KMS-11 (cell line): ENCODE data around the gene SBK1.
"Not testable (repeated sequence)": the region's sequence is repeated elsewhere in the genome, so short reads cannot be mapped to it uniquely, and the experiment has no call there.

Experiments
- H2AFZ ChIP-seq: fragments of 200-600 bp; sonication (generic); 2 replicates; pipeline ENCODE4 v1.6.1; 2016; ENCODE audit warnings: antibody characterized with exemption, mixed run types, low read depth
- H3K27ac ChIP-seq: fragments of 200-600 bp; sonication (generic); 2 replicates; pipeline ENCODE4 v1.6.1; 2016; ENCODE audit warnings: mild to moderate bottlenecking, mixed run types
- H3K27me3 ChIP-seq: fragments of 200-600 bp; sonication (generic); 2 replicates; pipeline ENCODE4 v1.6.1; 2017; ENCODE audit warnings: mild to moderate bottlenecking, low read depth, mixed run types, moderate library complexity; ENCODE audit not compliant: insufficient read depth
- H3K36me3 ChIP-seq: fragments of 200-600 bp; sonication (generic); 2 replicates; pipeline ENCODE4 v1.6.1; 2017; ENCODE audit warnings: mild to moderate bottlenecking, mixed run types; ENCODE audit not compliant: insufficient read depth
- H3K4me1 ChIP-seq: fragments of 200-600 bp; sonication (generic); 2 replicates; pipeline ENCODE4 v1.6.1; 2016; ENCODE audit warnings: mild to moderate bottlenecking, low read depth, mixed run types; ENCODE audit not compliant: poor library complexity, severe bottlenecking
- H3K4me2 ChIP-seq: fragments of 200-600 bp; sonication (generic); 2 replicates; pipeline ENCODE4 v1.7.0; 2016; ENCODE audit warnings: mild to moderate bottlenecking, mixed run types
- H3K4me3 ChIP-seq: fragments of 200-600 bp; sonication (generic); IDR thresholded peaks from 2 replicates; pipeline ENCODE4 v1.6.1; 2017; ENCODE audit warnings: low read depth, low read length, mixed read lengths; ENCODE audit not compliant: insufficient read depth
- H3K79me2 ChIP-seq: fragments of 200-600 bp; sonication (generic); 2 replicates; pipeline ENCODE4 v1.6.1; 2016; ENCODE audit warnings: low read depth, mixed run types; ENCODE audit not compliant: insufficient read depth
- H3K9ac ChIP-seq: fragments of 200-600 bp; sonication (generic); 2 replicates; pipeline ENCODE4 v1.6.1; 2016; ENCODE audit warnings: mild to moderate bottlenecking, mixed run types
- H4K20me1 ChIP-seq: fragments of 200-600 bp; sonication (generic); 2 replicates; pipeline ENCODE4 v1.6.1; 2016; ENCODE audit warnings: mild to moderate bottlenecking, mixed run types; ENCODE audit not compliant: insufficient read depth

SBK1 gene

GRCh38 chr16:28362600-28362999 lies 70.3 kb downstream of the SBK1 start:
- H2AFZ ChIP-seq, H3K27ac ChIP-seq, H3K36me3 ChIP-seq, H3K27me3 ChIP-seq, H3K79me2 ChIP-seq, H3K4me3 ChIP-seq, H4K20me1 ChIP-seq, H3K4me2 ChIP-seq, H3K9ac ChIP-seq: not testable (repeated sequence)
- peaks cover 11% of the 10 kb centered on the region for H3K4me1 ChIP-seq

GRCh38 chr16:28363408-28363807 lies 71.1 kb downstream of the SBK1 start, which contains the start of gene NPIPB6:
Gene NPIPB6, minus strand, starts transcription at chr16:28363508. Its CDS starts 686 bp downstream, at chr16:28362822.
- H3K27me3 ChIP-seq, H3K36me3 ChIP-seq, H3K27ac ChIP-seq, H2AFZ ChIP-seq, H3K9ac ChIP-seq, H3K79me2 ChIP-seq, H3K4me3 ChIP-seq, H3K4me2 ChIP-seq, H4K20me1 ChIP-seq: not testable (repeated sequence)
- peaks cover 11% of the 10 kb centered on the region for H3K4me1 ChIP-seq

GRCh38 chr16:28364268-28365173 lies 72.2 kb downstream of the SBK1 start:
- H3K79me2 ChIP-seq, H3K9ac ChIP-seq, H3K36me3 ChIP-seq, H3K27ac ChIP-seq, H4K20me1 ChIP-seq, H3K4me2 ChIP-seq, H2AFZ ChIP-seq, H3K4me3 ChIP-seq, H3K27me3 ChIP-seq: not testable (repeated sequence)
- H3K4me1 ChIP-seq = peaks cover 11% of the 10 kb centered on the region

- not testable (repeated sequence) for H3K4me3 ChIP-seq, H3K79me2 ChIP-seq, H3K27me3 ChIP-seq, H3K4me1 ChIP-seq, H3K27ac ChIP-seq, H3K36me3 ChIP-seq, H4K20me1 ChIP-seq, H2AFZ ChIP-seq, H3K4me2 ChIP-seq, H3K9ac ChIP-seq
These were observed 75.6 kb downstream of the SBK1 start for GRCh38 chr16:28367926-28368325.
